Neural progenitor cell (in vitro differentiated cells): Measurements from ENCODE around the gene FOXN3. TPM values are rescaled to one million over a fixed set of nuclear protein-coding genes. Genes with fewer than 3 reads are reported as not detected.

ENCODE experiments used
- DNase-seq: peaks from one replicate; pipeline ENCODE4 v3.0.0-alpha.2; 2016; ENCODE audit warnings: low spot score
- H2AFZ ChIP-seq: fragments of 200-600 bp; sonication (generic); replicated peaks from 2 replicates; pipeline ENCODE4 v1.6.1; 2016; ENCODE audit warnings: antibody characterized with exemption
- H3F3A ChIP-seq: fragments of 200-600 bp; sonication (generic); 2 replicates; pipeline ENCODE4 v1.6.1; 2016; ENCODE audit warnings: antibody characterized with exemption, low read depth
- H3K27ac ChIP-seq: fragments of 200-600 bp; sonication (generic); 2 replicates; pipeline ENCODE4 v1.5.1; 2016; ENCODE audit warnings: mild to moderate bottlenecking
- H3K27me3 ChIP-seq: fragments of 200-600 bp; sonication (generic); 2 replicates; pipeline ENCODE4 v1.6.1; 2016; ENCODE audit warnings: mild to moderate bottlenecking, moderate library complexity
- H3K36me3 ChIP-seq: fragments of 200-600 bp; sonication (generic); 2 replicates; pipeline ENCODE4 v1.5.1; 2016
- H3K4me1 ChIP-seq: fragments of 200-600 bp; sonication (generic); 2 replicates; pipeline ENCODE4 v1.6.1; 2016; ENCODE audit warnings: mixed run types
- H3K4me2 ChIP-seq: fragments of 200-600 bp; sonication (generic); 2 replicates; pipeline ENCODE4 v1.6.1; 2016
- H3K4me3 ChIP-seq: fragments of 200-600 bp; sonication (generic); 2 replicates; pipeline ENCODE4 v1.5.1; 2016
- H3K79me2 ChIP-seq: fragments of 200-600 bp; sonication (generic); 2 replicates; pipeline ENCODE4 v1.6.1; 2016; ENCODE audit warnings: low read depth
- H3K9ac ChIP-seq: fragments of 200-600 bp; sonication (generic); 2 replicates; pipeline ENCODE4 v1.6.1; 2016
- H3K9me3 ChIP-seq: fragments of 200-600 bp; sonication (generic); 2 replicates; pipeline ENCODE4 v1.5.1; 2016; ENCODE audit warnings: low read depth
- H4K20me1 ChIP-seq: fragments of 200-600 bp; sonication (generic); 2 replicates; pipeline ENCODE4 v1.6.1; 2016; ENCODE audit warnings: low read depth
- H3K27ac Mint-ChIP-seq: 3 replicates; pipeline ENCODE4 v1.8.0; 2021; ENCODE audit warnings: mixed read lengths
- H3K27me3 Mint-ChIP-seq: 2 replicates; pipeline ENCODE4 v1.8.0; 2022; ENCODE audit warnings: low read depth, mild to moderate bottlenecking, inconsistent platforms, moderate library complexity, mixed read lengths; ENCODE audit not compliant: insufficient read depth
- H3K36me3 Mint-ChIP-seq: 3 replicates; pipeline ENCODE4 v1.8.0; 2021; ENCODE audit warnings: mixed read lengths
- H3K4me1 Mint-ChIP-seq: 3 replicates; pipeline ENCODE4 v1.8.0; 2021; ENCODE audit warnings: mixed read lengths
- H3K4me3 Mint-ChIP-seq: 3 replicates; pipeline ENCODE4 v1.8.0; 2021; ENCODE audit warnings: mild to moderate bottlenecking, moderate library complexity, mixed read lengths
- H3K9me3 Mint-ChIP-seq: 3 replicates; pipeline ENCODE4 v1.8.0; 2020; ENCODE audit warnings: mixed read lengths
- EZH2 ChIP-seq: fragments of 200-600 bp; sonication (generic); IDR thresholded peaks from 2 replicates; pipeline ENCODE4 v1.6.1; 2017; ENCODE audit warnings: antibody characterized with exemption, mild to moderate bottlenecking, moderate library complexity
- EZH2phosphoT487 ChIP-seq: fragments of 200-600 bp; sonication (generic); IDR thresholded peaks from 2 replicates; pipeline ENCODE4 v1.6.1; 2017; ENCODE audit warnings: antibody characterized with exemption
- total RNA-seq: library from RNA; depleted of rRNA; stranded (reverse); fragments of >200 nt; gene quantifications from 2 replicates; pipeline ENCODE4 v1.2.3, GENCODE V29; 2015; ENCODE audit warnings: low replicate concordance
- TF ChIP-seq, protein P1 (sequence below): fragments of 200-600 bp; sonication (generic); IDR thresholded peaks from 2 replicates; pipeline ENCODE4 v1.5.1; 2017; ENCODE audit warnings: antibody characterized with exemption, mild to moderate bottlenecking

The FOXN3 gene
- total RNA-seq, 1 donor from 2014 or later = 39.5 TPM

GRCh38 chr14:89197623-89198022, 219.4 kb downstream of the FOXN3 start:
- Mint-ChIP-seq H3K9me3 (peaks cover 17% of the 10 kb centered on the region), H3K4me3 (no peak overlapping the region), H3K36me3 (peaks cover 21% of the 10 kb centered on the region), H3K4me1 (peaks cover 2% of the 10 kb centered on the region), H3K27ac (no peak overlapping the region), H3K27me3 (peaks cover 3% of the 10 kb centered on the region)
- H4K20me1 ChIP-seq = peaks cover 3% of the 10 kb centered on the region
- no peaks in the 10 kb centered on the region for H3K79me2 ChIP-seq
- no peak overlapping the region for H3K27ac ChIP-seq
- H3K9ac ChIP-seq = no peak overlapping the region
- no peak for DNase-seq
- TF ChIP-seq, protein P1, sequence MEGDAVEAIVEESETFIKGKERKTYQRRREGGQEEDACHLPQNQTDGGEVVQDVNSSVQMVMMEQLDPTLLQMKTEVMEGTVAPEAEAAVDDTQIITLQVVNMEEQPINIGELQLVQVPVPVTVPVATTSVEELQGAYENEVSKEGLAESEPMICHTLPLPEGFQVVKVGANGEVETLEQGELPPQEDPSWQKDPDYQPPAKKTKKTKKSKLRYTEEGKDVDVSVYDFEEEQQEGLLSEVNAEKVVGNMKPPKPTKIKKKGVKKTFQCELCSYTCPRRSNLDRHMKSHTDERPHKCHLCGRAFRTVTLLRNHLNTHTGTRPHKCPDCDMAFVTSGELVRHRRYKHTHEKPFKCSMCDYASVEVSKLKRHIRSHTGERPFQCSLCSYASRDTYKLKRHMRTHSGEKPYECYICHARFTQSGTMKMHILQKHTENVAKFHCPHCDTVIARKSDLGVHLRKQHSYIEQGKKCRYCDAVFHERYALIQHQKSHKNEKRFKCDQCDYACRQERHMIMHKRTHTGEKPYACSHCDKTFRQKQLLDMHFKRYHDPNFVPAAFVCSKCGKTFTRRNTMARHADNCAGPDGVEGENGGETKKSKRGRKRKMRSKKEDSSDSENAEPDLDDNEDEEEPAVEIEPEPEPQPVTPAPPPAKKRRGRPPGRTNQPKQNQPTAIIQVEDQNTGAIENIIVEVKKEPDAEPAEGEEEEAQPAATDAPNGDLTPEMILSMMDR = no peak
- no peak for TF ChIP-seq EZH2phosphoT487
- no peak for TF ChIP-seq EZH2
- no peak overlapping the region for H3K4me2 ChIP-seq
- H2AFZ ChIP-seq = no peak overlapping the region
- no peaks in the 10 kb centered on the region for H3K4me1 ChIP-seq
- no peak overlapping the region for H3K4me3 ChIP-seq
- H3K36me3 ChIP-seq = no peaks in the 10 kb centered on the region
- H3K9me3 ChIP-seq = no peaks in the 10 kb centered on the region
- H3K27me3 ChIP-seq = no peaks in the 10 kb centered on the region
- H3F3A ChIP-seq = no peaks in the 10 kb centered on the region

DNA sequence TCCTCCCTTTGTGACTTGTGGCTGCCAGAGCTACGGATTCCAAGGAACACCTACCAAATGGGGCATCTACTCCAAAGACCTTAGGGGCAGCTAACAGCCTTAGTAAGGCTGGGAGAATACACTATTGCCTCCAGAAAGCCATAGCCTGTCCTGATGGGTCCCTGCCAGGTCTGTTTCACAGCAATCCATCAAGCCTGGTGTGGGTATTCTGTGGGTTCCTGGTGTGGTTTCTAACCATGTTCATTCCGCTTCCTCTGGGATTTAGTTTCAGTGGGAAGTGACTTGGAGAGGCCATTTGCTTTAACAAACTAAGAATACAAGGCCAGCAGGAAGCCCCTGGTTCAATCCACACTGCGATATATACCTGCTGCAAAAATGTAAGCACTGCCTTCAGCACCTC, 220.5 kb downstream of the FOXN3 start:
- Mint-ChIP-seq H3K4me1 (no peaks in the 10 kb centered on the region), H3K36me3 (peaks cover 21% of the 10 kb centered on the region), H3K27me3 (peaks cover 3% of the 10 kb centered on the region), H3K4me3 (no peak overlapping the region), H3K27ac (no peak overlapping the region), H3K9me3 (peaks cover 17% of the 10 kb centered on the region)
- Histone ChIP-seq H3K4me3 (no peak overlapping the region), H3K36me3 (no peaks in the 10 kb centered on the region), H3K9ac (no peak overlapping the region), H3K4me1 (no peaks in the 10 kb centered on the region), H3K79me2 (no peaks in the 10 kb centered on the region), H3K4me2 (no peak overlapping the region), H3K27ac (no peak overlapping the region), H3K9me3 (no peaks in the 10 kb centered on the region), H3F3A (no peaks in the 10 kb centered on the region), H4K20me1 (peaks cover 4% of the 10 kb centered on the region), H3K27me3 (no peaks in the 10 kb centered on the region), H2AFZ (no peak overlapping the region)
- TF ChIP-seq EZH2phosphoT487 (no peak), EZH2 (no peak)
- TF ChIP-seq, protein P1 = no peak
- no peak for DNase-seq

- no peak for DNase-seq
- Histone ChIP-seq H3K4me2 (no peak overlapping the region), H3K79me2 (no peaks in the 10 kb centered on the region), H3K27ac (no peak overlapping the region), H3K9ac (no peak overlapping the region), H2AFZ (no peak overlapping the region), H3K27me3 (no peaks in the 10 kb centered on the region), H3F3A (no peaks in the 10 kb centered on the region), H4K20me1 (peaks cover 9% of the 10 kb centered on the region), H3K36me3 (no peaks in the 10 kb centered on the region), H3K4me3 (no peak overlapping the region), H3K4me1 (no peaks in the 10 kb centered on the region), H3K9me3 (no peaks in the 10 kb centered on the region)
- Mint-ChIP-seq H3K9me3 (peaks cover 17% of the 10 kb centered on the region), H3K4me1 (peaks cover 14% of the 10 kb centered on the region), H3K27me3 (peaks cover 3% of the 10 kb centered on the region), H3K27ac (no peak overlapping the region), H3K4me3 (no peak overlapping the region), H3K36me3 (peaks cover 17% of the 10 kb centered on the region)
- TF ChIP-seq, protein P1 = no peak
- TF ChIP-seq EZH2 (no peak), EZH2phosphoT487 (no peak)
These were observed 222.7 kb downstream of the FOXN3 start for GRCh38 chr14:89194376-89194775.
